ENCODE measurements around the gene CTNNBIP1.

DNA sequence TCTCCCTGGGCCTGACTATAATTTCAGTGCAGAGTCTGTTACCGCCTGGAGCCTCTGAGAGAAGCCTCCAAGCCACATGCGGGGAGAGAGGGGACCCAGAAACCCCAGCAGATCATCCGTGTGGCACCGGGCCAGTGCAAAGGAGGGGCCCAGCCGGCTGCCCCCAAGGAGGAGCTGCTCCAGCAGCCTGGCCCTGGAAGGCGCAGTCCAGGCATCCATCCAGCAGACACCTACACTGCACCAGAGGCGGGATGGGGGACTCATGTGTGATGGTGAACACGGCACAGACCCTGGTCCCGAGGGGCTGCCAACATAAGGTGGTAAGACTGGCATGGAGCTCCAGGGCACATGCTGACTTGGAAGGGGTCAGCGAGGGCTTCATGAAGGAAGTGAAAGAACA, 46.7 kb downstream of the CTNNBIP1 start:
- TF ChIP-seq, protein P1, sequence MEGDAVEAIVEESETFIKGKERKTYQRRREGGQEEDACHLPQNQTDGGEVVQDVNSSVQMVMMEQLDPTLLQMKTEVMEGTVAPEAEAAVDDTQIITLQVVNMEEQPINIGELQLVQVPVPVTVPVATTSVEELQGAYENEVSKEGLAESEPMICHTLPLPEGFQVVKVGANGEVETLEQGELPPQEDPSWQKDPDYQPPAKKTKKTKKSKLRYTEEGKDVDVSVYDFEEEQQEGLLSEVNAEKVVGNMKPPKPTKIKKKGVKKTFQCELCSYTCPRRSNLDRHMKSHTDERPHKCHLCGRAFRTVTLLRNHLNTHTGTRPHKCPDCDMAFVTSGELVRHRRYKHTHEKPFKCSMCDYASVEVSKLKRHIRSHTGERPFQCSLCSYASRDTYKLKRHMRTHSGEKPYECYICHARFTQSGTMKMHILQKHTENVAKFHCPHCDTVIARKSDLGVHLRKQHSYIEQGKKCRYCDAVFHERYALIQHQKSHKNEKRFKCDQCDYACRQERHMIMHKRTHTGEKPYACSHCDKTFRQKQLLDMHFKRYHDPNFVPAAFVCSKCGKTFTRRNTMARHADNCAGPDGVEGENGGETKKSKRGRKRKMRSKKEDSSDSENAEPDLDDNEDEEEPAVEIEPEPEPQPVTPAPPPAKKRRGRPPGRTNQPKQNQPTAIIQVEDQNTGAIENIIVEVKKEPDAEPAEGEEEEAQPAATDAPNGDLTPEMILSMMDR (IDR thresholded peaks at IDR 0.05), result no peak
- TF ChIP-seq EZH2 (IDR thresholded peaks at IDR 0.05; ENCODE audit: borderline replicate concordance, insufficient read depth, low read depth, low read length, poor library complexity, severe bottlenecking), result no peak
